Astrocyte (in vitro differentiated cells and primary cell): ENCODE data around the gene ERC1. TPM values are rescaled to one million over a fixed set of nuclear protein-coding genes. Genes with fewer than 3 reads are reported as not detected.

Source experiments
- DNase-seq: peaks from one replicate; pipeline ENCODE4 v3.0.0-alpha.2; 2010; ENCODE audit warnings: low read depth
- FAIRE-seq: peaks from 2 replicates; lab custom pipeline; 2011; peaks lifted over from hg19 to GRCh38; lab: Jason Lieb, UNC
- H2AFZ ChIP-seq: 2 replicates; pipeline ENCODE4 v1.6.0; 2012; ENCODE audit warnings: low read depth, low read length, inconsistent platforms
- H3K27ac ChIP-seq: 2 replicates; pipeline ENCODE4 v1.5.1; 2011; ENCODE audit warnings: low read depth, low read length, inconsistent platforms
- H3K27me3 ChIP-seq: 2 replicates; pipeline ENCODE4 v1.6.0; 2011; ENCODE audit warnings: low read length, inconsistent platforms; ENCODE audit not compliant: insufficient read depth
- H3K36me3 ChIP-seq: 2 replicates; pipeline ENCODE4 v1.5.1; 2011; ENCODE audit warnings: low read length, inconsistent platforms; ENCODE audit not compliant: insufficient read depth
- H3K4me1 ChIP-seq: 2 replicates; pipeline ENCODE4 v1.5.1; 2011; ENCODE audit warnings: low read length, inconsistent platforms; ENCODE audit not compliant: insufficient read depth
- H3K4me2 ChIP-seq: 2 replicates; pipeline ENCODE4 v1.6.0; 2012; ENCODE audit warnings: low read length, inconsistent platforms
- H3K4me3 ChIP-seq: 2 replicates; pipeline ENCODE4 v1.5.1; 2011; ENCODE audit warnings: low read depth, mild to moderate bottlenecking, low read length, inconsistent platforms; ENCODE audit not compliant: insufficient read depth
- H3K79me2 ChIP-seq: 2 replicates; pipeline ENCODE4 v1.6.0; 2012; ENCODE audit warnings: mild to moderate bottlenecking, low read length, inconsistent platforms; ENCODE audit not compliant: insufficient read depth
- H3K9ac ChIP-seq: 2 replicates; pipeline ENCODE4 v1.6.0; 2012; ENCODE audit warnings: mild to moderate bottlenecking, low read length, inconsistent platforms
- H3K9me3 ChIP-seq: 2 replicates; pipeline ENCODE4 v1.5.1; 2012; ENCODE audit warnings: low read depth, mild to moderate bottlenecking, low read length, inconsistent platforms; ENCODE audit not compliant: insufficient read depth
- H4K20me1 ChIP-seq: 2 replicates; pipeline ENCODE4 v1.6.0; 2012; ENCODE audit warnings: low read length, inconsistent platforms; ENCODE audit not compliant: insufficient read depth
- H3K27ac Mint-ChIP-seq: one replicate; pipeline ENCODE4 v1.8.0; 2021; ENCODE audit warnings: mild to moderate bottlenecking, mixed read lengths; ENCODE audit not compliant: unreplicated experiment
- H3K27me3 Mint-ChIP-seq: one replicate; pipeline ENCODE4 v1.8.0; 2021; ENCODE audit warnings: low read depth, mixed read lengths; ENCODE audit not compliant: unreplicated experiment
- H3K36me3 Mint-ChIP-seq: one replicate; pipeline ENCODE4 v1.8.0; 2021; ENCODE audit warnings: low read depth, mixed read lengths; ENCODE audit not compliant: unreplicated experiment
- H3K4me1 Mint-ChIP-seq: one replicate; pipeline ENCODE4 v1.8.0; 2021; ENCODE audit warnings: low read depth, mixed read lengths; ENCODE audit not compliant: unreplicated experiment
- H3K4me3 Mint-ChIP-seq: one replicate; pipeline ENCODE4 v1.8.0; 2021; ENCODE audit warnings: mild to moderate bottlenecking, moderate library complexity, mixed read lengths; ENCODE audit not compliant: unreplicated experiment
- H3K9me3 Mint-ChIP-seq: one replicate; pipeline ENCODE4 v1.8.0; 2021; ENCODE audit warnings: mild to moderate bottlenecking, mixed read lengths; ENCODE audit not compliant: unreplicated experiment
- EZH2 ChIP-seq: IDR thresholded peaks from 2 replicates; pipeline ENCODE4 v1.6.1; 2012; ENCODE audit warnings: mild to moderate bottlenecking, low read length, inconsistent platforms; ENCODE audit not compliant: insufficient read depth
- total RNA-seq: library from RNA; stranded (reverse); gene quantifications from 2 replicates; pipeline ENCODE4 v1.2.1, GENCODE V29; 2021
- TF ChIP-seq, protein P1 (sequence below): IDR thresholded peaks from 2 replicates; pipeline ENCODE4 v1.5.1; 2011; ENCODE audit warnings: low read depth, mild to moderate bottlenecking, inconsistent platforms, low read length, moderate library complexity; ENCODE audit not compliant: insufficient read depth

ERC1 gene
- total RNA-seq, 1 donor from 2014 or later: 67.1 TPM

DNA sequence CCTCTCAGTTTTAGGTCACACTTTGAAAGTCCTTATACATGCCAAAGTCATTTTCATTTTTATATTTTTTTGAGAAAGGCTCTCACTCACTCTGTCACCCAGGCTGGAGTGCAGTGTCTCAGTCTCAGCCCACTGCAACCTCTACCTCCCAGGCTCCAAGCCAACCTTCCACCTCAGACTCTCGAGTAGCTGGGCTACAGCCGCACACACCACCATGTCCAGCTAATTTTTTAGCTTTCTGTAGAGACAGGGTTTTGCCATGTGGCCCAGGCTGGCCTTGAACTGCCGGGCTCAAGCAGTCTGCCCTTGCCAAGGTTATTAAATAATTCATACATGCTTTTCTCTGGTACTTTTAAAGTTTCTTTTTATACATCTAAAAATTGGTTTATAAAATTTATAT, 166.0 kb downstream of the ERC1 start:
- no peak overlapping the region for H3K27ac ChIP-seq
- FAIRE-seq (no peak), DNase-seq (no peak)
- no peak overlapping the region for H3K9ac ChIP-seq
- no peaks in the 10 kb centered on the region for H4K20me1 ChIP-seq
- H3K79me2 ChIP-seq: no peaks in the 10 kb centered on the region
- H3K4me2 ChIP-seq: no peak overlapping the region
- no peak overlapping the region for H3K4me3 Mint-ChIP-seq
- no peaks in the 10 kb centered on the region for H3K27me3 Mint-ChIP-seq
- no peaks in the 10 kb centered on the region for H3K4me1 ChIP-seq
- no peaks in the 10 kb centered on the region for H3K36me3 ChIP-seq
- H3K9me3 ChIP-seq: no peaks in the 10 kb centered on the region
- no peaks in the 10 kb centered on the region for H3K4me1 Mint-ChIP-seq
- no peaks in the 10 kb centered on the region for H3K9me3 Mint-ChIP-seq
- TF ChIP-seq, protein P1, sequence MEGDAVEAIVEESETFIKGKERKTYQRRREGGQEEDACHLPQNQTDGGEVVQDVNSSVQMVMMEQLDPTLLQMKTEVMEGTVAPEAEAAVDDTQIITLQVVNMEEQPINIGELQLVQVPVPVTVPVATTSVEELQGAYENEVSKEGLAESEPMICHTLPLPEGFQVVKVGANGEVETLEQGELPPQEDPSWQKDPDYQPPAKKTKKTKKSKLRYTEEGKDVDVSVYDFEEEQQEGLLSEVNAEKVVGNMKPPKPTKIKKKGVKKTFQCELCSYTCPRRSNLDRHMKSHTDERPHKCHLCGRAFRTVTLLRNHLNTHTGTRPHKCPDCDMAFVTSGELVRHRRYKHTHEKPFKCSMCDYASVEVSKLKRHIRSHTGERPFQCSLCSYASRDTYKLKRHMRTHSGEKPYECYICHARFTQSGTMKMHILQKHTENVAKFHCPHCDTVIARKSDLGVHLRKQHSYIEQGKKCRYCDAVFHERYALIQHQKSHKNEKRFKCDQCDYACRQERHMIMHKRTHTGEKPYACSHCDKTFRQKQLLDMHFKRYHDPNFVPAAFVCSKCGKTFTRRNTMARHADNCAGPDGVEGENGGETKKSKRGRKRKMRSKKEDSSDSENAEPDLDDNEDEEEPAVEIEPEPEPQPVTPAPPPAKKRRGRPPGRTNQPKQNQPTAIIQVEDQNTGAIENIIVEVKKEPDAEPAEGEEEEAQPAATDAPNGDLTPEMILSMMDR: no peak
- no peak for TF ChIP-seq EZH2
- H3K27me3 ChIP-seq: no peaks in the 10 kb centered on the region
- no peak overlapping the region for H3K27ac Mint-ChIP-seq
- no peak overlapping the region for H3K4me3 ChIP-seq
- peaks cover 16% of the 10 kb centered on the region for H3K36me3 Mint-ChIP-seq
- H2AFZ ChIP-seq: no peak overlapping the region

- Histone ChIP-seq H3K4me3 (no peak overlapping the region), H3K4me1 (no peaks in the 10 kb centered on the region), H3K27me3 (no peaks in the 10 kb centered on the region), H3K79me2 (no peaks in the 10 kb centered on the region), H3K36me3 (no peaks in the 10 kb centered on the region), H4K20me1 (no peaks in the 10 kb centered on the region), H3K27ac (no peak overlapping the region), H2AFZ (no peak overlapping the region), H3K9me3 (no peaks in the 10 kb centered on the region), H3K4me2 (no peak overlapping the region), H3K9ac (no peak overlapping the region)
- Mint-ChIP-seq H3K4me1 (no peaks in the 10 kb centered on the region), H3K27me3 (no peaks in the 10 kb centered on the region), H3K9me3 (no peaks in the 10 kb centered on the region), H3K4me3 (no peak overlapping the region), H3K36me3 (peaks cover 16% of the 10 kb centered on the region), H3K27ac (no peak overlapping the region)
- FAIRE-seq: no peak
- TF ChIP-seq, protein P1: no peak
- TF ChIP-seq EZH2: no peak
- no peak for DNase-seq
Observed at GRCh38 chr12:1161197-1161596, 170.2 kb downstream of the ERC1 start.

- Mint-ChIP-seq H3K4me1 (no peaks in the 10 kb centered on the region), H3K36me3 (peaks cover 21% of the 10 kb centered on the region), H3K27me3 (no peaks in the 10 kb centered on the region), H3K27ac (no peak overlapping the region), H3K4me3 (no peak overlapping the region), H3K9me3 (no peaks in the 10 kb centered on the region)
- Histone ChIP-seq H2AFZ (no peak overlapping the region), H3K4me3 (no peak overlapping the region), H3K9me3 (no peaks in the 10 kb centered on the region), H3K79me2 (no peaks in the 10 kb centered on the region), H3K27me3 (no peaks in the 10 kb centered on the region), H3K9ac (no peak overlapping the region), H4K20me1 (no peaks in the 10 kb centered on the region), H3K36me3 (no peaks in the 10 kb centered on the region), H3K4me1 (no peaks in the 10 kb centered on the region), H3K4me2 (no peak overlapping the region), H3K27ac (no peak overlapping the region)
- no peak for DNase-seq
- TF ChIP-seq, protein P1: no peak
- TF ChIP-seq EZH2: no peak
- no peak for FAIRE-seq
Observed at GRCh38 chr12:1162081-1162760, 171.2 kb downstream of the ERC1 start.
